B cell (primary cell): ENCODE measurements around the gene RNF227.

Experiments used
- CTCF ChIP-seq: fragments of 200-600 bp; IDR thresholded peaks from one replicate; pipeline ENCODE4 v1.8.0; 2022; ENCODE audit warnings: antibody characterized with exemption, mild to moderate bottlenecking
- EZH2 ChIP-seq: IDR thresholded peaks from 2 replicates; pipeline ENCODE4 v1.6.1; 2012; ENCODE audit warnings: borderline replicate concordance, low read depth, mild to moderate bottlenecking, moderate library complexity, low read length; ENCODE audit not compliant: insufficient read depth, poor library complexity, severe bottlenecking

- no peak for TF ChIP-seq CTCF
- TF ChIP-seq EZH2 = no peak
These were observed 34.0 kb downstream of the RNF227 start for GRCh38 chr17:7882068-7882467.
